ENCODE results near the gene SCART1.
"Not testable (repeated sequence)": the region's sequence is repeated elsewhere in the genome, so short reads cannot be mapped to it uniquely, and the experiment has no call there.

The SCART1 gene

DNA sequence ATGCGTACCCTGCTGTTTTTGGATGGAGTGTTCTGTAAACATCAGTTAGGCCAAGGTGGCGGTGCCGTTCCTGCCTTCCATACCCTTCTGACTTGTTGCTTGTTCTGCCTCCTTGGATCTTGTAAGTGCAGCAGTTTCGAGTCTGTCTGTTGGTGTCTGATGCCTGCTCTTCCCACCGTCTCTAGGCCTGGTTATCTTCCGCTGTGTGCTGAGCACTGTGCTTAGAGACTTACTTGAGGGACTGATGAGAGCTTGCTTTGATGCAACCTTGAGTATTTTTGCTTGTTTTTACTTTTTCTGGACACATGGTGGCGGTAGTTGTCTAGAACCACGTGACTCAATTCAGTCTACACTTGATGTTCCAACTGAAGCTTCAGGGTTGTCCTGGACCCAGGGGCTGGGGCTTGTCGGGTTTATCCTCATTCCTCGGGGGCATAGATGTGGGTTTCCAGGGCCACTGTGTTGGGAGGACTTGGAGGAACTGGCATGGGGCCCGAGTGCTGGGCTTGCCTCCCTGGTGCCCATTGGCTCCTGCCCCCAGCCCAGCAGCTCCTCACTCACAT lies 15.0 kb upstream of the SCART1 start:
- DNase-seq = peak; percentile 53

DNA sequence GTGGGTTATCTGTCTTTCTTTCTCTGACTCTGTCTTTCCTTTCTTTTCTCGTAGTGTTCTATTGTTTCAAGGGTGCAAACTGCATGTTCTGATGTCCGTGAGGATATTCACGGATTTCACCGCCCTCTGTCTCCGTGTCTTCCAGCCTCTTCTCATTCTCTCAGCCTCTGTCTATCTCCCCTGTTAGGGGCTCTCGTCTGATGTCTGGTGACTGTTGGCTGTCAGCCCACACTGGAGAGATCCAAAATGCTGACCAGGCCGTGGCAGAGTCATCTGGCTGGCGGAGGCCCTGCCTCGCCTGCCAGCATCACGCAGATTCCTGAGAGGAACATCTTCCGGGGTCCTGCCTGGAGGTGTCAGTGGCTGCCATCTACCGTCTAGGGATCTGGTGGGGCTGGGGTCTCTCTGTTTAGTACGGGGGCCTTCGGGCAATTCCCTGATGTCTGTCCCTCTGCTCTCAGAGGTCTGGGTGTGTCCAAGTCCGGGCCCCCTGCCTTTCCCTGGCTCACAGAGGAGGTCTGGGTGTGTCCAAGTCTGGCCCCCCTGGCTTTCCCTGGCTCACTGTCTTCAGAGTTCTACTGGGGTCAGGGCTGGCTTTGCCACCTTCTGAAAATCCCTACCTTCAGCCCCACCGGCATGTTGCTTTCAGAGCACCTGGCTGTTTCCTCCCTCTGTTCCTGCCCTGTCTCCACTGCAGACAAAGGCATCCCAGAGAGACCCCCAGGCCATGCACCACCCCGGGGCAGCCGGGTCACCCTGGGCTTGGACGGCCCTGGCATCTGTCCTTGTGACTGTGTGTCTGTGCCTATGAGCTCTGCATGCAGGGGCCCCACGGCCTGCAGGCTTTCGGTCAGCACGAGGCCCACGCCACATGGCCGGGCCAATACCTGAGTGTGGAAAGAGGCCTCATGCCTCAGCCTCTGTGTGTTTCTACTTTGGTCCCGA lies 14.0 kb upstream of the SCART1 start:
- DNase-seq = no peak

DNA sequence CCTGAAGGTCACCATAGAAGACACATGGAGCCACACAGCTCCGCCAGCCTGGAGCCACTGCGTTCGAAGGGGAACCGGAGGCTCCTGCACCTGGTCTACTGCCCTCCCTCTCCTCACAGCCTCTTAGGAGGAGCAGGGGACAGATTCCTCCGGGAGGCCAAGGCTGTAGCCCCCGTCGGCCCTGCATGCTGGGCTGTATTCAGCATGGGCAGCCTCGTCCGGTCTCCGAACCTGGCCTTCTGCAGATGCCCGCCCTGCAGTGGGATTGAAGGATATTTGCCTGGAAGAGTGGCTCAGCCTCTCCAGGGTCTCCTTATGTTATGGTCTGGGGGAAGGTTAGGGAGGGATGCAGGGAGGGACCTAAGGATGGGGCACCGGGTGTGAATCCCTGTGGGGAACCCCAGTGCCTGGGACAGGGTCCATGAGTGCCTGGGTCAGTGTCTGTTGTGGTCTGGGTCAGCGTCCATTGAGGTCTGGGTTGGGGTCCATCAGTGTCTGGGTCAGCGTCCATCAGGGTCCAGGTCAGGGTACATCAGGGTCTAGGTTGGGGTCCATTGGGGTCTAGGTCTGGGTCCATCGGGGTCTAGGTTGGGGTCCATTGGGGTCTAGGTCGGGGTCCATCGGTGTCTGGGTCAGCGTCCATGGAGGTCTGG lies 13.0 kb upstream of the SCART1 start:
- no peak for DNase-seq

DNA sequence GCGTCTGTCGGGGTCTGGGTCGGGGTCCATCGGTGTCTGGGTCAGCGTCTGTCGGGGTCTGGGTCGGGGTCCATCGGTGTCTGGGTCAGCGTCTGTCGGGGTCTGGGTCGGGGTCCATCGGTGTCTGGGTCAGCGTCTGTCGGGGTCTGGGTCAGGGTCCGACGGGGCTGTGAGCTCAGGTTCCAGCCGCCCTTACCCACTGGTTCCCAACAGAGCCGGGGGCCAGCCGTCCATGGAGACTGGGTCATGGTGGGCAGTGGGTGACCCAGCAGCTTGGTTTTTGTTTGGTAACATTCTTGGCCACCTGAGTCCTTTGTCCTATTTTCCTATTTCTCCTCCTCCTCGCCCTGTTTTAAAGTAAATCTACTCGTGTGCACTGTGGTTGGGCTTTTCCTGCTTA lies 12.4 kb upstream of the SCART1 start:
- DNase-seq = not testable (repeated sequence)

DNA sequence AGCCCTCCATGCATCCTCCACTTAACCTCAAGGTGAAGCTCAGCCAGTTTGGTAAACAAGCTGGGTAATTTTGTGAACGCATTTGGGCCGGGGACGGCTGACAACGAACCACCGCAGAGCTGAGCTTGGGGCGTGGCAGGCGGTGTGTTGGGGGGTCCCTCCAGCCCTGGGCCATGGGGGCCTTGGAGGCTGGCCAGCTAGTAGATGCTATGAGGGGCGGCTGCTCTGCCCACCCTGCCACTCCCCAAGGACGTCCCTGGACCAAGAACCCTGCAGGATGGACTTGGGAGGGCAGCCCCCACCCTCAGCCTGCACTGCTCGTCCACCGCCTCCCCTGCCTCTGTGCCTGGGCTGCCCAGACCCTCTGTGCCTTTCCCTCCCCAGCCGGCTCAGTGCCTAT lies 12.0 kb upstream of the SCART1 start:
- DNase-seq = no peak

DNA sequence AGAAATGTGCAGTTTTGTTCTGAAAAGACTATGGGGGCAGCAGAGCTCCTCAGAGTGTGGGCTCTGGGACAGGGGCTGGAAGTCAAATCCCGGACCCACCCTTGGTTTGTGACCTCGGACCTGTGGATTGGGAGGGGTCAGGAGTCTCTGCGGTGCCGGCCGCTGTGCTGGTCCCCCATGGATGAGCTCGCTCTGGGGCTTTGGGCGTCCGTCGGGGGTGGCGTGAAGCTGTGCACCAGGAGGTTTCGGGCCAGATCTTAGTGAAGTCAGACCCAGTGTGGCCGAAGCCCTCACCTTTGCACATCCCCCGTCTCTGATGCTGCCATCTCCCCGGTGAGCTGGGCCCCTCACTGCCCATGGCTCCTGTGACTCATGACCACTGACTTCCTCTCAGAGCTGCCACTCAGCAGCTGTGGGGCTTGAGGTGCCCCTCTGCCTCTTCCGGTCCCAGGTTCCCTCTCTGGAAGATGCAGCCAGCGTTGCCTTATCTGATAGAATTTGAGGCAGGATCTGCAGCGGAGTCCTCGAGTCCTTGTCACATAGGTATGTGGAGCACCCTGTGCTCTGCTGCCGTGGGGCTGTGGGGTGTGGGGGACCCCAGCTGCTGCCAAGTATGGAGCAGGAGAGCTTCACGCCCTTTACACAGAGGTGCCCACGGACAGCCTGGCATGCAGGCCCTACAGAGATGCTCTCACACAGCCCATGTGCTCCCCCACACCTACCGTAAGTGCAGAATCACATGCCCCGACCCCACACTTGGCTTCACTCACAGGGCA lies 11.4 kb upstream of the SCART1 start:
- DNase-seq = peak; percentile 38

DNA sequence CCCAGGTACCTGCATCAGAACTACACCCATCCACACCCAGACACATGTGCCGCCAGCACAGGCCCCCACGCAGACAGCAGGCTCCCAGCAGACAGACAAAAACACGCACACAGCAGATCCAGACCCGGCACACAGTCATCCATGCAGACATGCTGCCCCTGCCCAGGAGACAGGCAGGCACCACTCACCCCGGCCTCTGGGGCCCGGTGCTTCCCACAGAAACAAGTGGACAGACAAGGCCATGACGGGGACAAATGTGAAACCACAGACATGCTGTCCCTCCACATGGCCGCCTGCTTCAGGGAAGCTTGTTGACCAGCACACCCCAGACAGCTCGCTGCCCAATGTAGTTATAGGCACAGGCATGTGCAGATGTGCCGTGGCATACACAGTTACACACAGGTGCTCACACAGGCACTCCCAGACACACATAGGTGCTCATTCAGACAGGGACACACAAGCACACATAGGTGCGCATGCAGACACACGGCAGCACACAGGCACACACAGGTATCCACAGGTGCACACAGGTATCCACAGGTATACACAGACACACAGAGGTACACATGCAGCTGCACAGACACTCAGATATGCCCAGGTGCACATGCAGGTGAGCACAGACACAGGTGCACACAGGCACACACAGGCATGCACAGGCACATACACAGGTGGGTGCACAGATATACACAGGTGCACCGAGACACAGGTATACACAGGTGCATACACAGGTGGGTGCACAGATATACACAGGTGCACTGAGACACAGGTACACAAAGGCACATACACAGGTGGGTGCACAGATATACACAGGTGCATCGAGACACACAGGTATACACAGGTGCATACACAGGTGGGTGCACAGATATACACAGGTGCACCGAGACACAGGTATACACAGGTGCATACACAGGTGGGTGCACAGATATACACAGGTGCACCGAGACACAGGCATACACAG lies 10.5 kb upstream of the SCART1 start:
- no peak for DNase-seq

DNA sequence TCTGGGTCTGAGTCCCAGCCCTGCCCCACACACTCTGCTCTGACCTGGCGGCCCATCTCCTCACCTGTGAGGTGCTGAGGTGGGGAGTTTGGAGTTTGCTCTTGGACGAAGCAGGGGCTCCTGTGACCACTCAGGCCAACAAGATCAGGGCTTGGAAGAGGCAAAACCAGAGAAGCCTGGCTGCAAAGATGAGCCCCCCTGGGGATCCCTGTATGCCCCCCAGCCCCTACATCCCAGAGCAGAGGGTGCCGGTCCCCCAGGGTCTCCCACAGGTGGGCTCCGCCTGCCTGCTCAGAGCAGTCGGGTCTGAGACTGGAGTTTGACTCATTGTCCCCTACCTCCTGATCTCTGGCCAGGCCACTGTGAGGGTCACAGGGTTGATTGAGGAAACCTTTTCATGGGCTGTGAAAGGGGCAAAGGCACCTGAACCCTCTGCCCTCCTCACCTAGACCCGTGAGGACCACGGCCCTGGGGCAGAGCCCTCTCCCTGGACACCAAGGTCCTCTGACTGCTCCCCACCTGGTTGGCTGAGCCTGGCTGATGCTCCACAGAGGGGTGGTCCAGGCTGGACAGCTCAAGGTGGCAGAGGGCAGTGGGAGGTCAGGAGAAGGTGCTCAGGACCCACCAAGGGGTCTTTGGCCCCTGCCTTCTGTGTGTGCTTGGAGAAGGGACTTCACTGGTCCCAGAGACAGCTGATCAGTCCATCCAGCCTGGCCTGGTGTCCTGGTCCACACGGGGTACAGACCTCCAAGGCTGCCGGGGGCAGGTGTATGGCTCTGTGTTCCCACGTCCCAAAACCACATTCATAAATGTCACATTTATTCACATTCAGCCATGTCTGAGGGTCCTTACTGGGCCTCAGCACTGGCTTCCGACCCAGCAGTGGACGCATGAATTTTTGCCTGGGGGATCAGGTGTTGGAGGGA lies 9.1 kb upstream of the SCART1 start:
- DNase-seq = no peak

DNA sequence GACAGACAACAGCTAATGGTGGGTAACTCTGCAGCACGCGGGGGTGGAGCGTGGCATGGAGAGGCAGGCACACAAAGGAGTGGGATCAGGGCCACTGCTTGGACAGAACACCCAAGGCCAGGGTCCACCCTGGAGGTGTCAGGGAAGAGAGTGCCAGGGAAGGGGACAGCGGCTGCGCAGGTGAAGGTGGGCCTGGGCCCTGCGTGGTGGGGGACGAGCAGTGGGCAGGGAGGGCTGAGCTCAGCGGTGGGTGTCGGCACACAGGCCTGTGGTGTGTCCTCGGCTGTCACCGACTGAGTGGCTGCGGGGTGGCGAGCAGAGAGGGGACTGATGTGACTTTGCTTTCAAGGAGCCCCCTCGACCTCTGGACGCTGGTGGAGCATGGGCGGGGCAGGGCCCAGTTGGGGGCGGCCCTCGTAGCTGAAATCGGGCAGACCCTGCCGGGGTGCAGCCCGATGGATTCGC lies 8.4 kb upstream of the SCART1 start:
- no peak for DNase-seq

DNA sequence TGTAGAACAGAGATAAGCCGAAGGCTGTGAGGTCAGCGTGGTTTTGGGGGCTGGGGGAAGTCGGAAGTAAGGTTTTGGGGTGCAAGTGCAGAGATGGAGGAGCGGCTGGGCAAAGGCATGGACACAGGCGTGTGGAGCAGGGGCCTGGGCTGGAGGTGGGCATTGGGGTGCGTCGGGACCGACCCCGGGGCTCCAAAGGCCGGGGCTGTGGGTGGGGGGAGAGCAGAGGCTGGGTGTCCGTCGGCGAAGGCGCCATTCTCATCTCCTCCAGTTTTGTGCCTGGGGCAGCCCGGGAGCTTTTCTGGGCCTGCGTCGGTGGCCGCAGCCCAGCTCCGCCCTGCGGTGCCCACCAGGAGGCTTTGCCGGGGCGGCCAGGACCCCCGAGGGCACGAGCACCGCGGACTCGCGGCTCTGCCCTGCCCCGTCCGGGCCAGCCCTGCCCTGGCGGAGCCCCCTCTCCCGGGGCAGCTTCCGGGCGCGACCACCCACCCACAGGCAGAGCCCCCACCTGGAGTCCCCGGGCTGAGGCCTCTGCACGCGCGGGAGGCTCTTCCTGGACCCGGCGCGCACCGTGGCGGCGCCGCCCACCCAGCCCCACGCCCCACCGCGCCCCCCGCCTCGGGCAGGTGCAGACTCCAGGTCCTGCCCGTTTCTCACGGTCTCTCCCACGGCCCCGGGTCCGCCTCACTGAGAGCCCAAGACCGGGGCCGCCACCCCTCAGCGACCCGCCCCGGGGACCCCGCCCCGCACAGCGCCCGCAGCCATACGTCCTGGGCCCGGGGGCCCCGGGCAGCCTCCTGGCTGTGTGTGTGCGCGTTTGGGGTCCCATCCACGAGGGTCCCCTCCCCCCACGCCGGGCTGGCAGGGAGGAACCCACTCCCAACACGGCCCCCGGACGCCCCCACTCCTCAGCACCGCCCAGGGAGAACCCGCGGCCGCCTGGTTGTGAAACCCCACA lies 7.7 kb upstream of the SCART1 start:
- no peak for DNase-seq

DNA sequence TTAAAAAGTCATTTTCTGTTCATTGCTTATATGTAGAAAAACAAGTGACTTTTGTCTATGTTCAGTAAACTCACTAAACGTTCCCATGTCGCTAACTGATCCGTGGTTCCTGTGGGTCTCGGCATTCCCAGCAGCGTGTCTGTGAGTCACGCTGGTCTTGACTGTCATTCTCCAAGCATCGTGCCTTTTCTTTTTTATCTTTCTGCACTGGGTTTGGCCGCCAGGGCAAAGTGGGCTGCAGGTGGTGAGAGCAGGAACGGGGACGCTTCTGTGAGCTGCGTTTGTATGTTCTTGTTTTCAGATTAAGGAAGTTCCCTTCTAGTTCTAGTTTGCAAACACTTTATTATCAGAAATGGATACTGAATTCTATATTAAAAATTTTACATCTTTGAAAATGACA lies 6.8 kb upstream of the SCART1 start:
- no peak for DNase-seq

DNA sequence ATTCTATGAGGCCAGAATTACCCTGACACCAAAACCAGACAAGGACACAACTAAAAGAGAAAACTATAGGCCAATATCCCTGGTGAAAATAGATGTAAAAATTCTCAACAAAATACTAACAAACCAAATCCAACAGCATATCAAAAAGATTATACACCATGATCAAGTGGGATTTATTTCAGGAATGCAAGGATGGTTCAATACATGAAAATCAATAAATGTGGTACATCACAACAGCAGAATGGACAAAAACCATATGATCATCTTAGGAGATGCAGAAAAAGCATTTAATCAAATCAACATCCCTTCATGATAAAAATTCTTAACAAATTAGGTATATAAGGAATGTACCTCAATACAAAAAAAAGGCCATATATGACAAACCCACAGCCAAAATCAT lies 5.6 kb upstream of the SCART1 start:
- no peak for DNase-seq

DNA sequence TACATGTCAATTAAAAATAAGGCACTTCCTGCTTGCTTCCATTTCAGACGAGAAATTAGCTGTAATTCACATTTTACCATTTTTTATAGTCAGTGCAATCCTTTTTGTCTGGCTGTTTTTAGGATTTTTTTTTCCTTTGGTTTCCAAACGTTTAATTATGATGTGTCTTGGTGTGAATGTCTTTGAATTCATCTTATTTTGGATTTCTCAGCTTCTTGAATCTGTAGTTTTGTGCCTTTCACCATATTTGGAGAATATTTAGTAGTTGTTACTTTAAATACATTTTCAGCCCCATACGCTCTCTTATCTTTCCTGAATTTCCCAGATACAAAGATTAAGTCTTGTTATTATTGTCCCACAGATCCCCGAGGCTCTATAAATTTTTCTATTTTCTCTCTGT lies 2.4 kb upstream of the SCART1 start:
- no peak for DNase-seq

DNA sequence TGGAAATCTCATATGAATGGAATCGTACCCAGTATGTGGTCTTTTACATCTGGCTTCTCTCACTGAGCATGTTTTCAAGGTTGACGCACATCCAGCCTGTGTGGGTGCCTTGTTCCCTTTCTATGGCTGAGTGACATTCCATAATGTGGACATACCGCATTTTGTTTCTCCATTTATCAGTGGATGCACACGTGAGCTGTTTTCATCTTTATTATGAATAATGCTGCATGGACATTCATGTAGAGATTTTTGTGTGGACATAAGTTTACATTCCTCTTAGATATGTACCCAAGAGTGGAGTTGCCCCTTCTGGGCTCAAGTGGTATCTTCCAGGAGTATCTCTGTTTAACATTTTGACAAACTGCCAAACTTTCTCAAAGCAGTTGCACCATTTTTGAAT lies 1.3 kb upstream of the SCART1 start:
- no peak for DNase-seq

DNA sequence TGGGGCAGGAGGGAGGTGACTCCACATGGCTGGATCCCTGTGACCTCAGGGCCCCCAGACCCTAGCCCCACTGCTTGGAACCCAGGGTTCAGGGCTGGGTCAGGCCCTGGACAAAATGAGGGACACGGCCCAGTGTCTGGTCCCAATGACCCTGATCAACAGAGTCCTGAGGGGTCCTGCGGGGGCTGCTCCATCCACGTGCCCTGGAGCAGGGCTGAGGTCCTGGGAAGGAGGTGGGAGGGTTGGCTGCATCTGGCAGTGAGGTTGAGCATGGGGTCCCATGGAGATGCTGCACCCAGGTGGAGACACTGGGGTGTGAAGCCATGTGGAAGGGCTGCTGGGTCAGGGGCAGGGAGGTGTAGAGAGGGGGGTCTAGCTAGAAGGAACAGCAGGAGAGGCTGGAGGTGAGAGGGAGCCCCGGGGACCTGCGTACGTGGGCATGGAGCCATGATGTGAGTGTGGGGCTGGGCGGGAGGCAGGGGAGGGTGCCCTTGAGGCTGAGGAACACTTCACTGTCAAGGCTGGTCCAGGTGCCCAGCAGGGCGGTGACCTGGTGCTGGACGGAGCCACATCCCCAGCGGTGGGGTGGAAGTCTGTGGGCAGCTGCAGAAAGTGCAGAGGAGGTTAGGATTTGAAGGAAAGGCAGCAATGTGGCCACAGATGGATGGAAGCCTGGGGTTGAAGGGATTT lies 604 bp downstream of the SCART1 start:
- DNase-seq = no peak

DNA sequence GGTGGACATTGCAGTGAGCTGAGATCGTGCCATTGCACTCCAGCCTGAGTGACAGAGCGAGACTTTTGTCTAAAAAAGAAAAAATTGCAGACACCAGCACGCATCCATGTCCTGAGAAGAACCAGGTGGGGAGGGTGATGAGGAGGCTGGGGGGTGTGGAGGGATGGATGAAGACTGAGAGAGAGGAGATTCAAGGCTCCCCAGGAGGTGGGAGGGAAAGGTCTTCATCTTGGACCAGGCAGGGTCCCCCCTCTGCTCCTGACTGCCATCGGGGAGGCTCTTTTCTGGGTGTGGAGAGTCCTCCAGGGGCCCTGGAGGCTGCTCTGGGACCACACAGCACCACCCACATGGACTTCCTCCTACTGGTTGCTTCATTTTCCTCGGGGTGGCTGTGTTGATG lies 1.5 kb downstream of the SCART1 start:
- no peak for DNase-seq

DNA sequence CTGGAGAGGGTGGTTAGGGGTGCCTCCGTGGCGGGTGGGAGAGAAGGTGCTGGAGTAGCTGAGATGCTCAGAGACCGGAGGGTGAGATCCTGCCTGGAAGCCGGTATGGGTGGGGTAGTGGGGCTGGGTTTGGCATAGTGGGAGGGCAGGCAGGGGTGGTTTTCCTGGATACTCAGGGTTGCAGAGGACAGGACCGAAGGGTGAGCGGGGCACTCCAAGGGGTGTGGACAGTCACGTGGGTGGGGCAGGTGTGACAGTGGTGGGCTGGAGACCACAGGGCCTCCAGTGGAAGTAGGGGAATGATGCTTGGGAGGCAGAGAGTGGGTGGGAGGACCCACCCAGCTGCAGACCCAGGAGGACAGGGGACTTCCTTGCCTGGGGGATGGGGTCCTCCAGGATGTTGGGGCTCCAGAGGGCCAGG lies 1.9 kb downstream of the SCART1 start:
- DNase-seq = no peak

DNA sequence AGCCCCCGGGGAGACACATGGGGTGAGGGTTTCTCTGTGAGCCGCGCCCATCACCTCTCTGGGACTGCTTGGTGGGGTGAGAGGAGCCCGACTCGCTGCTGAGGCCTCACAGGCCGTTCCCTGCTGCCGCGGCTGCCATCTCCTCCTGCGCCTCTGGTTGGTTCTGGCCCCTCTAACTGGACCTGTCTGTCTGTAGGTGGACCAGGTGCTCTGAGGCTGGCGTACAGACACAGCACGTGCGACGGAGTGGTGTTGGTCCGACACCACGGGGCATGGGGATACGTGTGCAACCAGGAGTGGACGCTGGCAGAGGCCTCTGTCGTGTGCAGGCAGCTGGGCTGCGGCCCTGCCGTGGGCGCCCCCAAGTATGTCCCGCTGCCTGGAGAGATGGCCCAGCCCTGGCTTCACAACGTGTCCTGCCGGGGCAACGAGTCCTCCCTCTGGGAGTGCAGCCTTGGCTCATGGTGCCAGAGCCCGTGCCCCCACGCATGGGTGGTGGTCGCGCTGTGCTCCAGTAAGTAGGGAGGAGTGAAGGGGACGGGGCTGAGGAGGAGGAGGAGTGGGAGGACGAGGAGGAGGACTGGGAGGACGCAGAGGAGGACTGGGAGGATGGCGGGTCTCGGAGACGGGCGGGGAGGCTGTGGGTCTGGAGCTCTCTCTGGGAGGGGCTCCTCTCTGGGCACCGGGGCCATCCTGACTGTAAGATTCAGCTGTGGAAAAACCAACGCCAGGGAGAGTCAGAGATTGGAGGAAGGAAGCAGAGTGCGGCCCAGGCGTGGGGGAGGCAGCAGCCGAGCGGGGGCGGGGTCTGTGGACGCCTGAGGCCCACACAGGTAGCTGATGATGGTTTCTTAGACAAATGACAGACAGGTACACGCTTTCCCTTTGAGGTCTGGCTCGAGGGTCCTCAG lies 2.6 kb downstream of the SCART1 start:
- no peak for DNase-seq
